Measurements from ENCODE around the gene HUS1B. TPM values are rescaled to one million over a fixed set of nuclear protein-coding genes. Genes with fewer than 3 reads are reported as not detected.

Gene HUS1B
- total and polyA plus RNA-seq, 4 donors = 0.31 to 3.0 (median 0.78) TPM

DNA sequence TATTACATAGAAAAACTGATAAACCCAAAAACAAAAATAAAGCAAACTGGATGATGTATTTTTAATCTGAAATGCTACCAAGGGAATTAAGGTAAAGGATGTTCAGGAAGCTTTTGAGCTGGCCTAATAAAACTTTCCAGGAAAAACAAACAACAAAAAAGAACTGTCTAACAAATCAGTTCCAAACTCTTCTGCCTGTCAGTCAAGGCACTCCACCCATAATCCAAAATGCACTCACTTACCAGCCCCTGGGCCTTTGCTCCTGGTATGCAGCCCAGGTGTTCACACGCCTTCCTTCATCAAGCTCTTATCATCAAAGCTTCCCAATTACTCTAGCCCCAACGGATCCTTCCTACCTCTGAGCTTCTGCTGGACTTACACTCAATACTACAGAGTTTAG is 32.3 kb upstream of the HUS1B start:
- Histone ChIP-seq H3K9me3 (ENCODE audit: control insufficient read depth in 4 of 4, insufficient read depth in 3 of 4, low read length in 3 of 4) (no peaks in the 10 kb centered on the region), H3K27ac (ENCODE audit: low read depth in 1 of 2, low read length in 1 of 2) (no peak overlapping the region), H3K9ac (ENCODE audit: insufficient read depth in 1 of 2, low read length in 2 of 2) (no peak overlapping the region), H3K4me3 (no peak overlapping the region), H3K27me3 (ENCODE audit: control insufficient read depth in 3 of 3, insufficient read depth in 3 of 3, low read length in 2 of 3) (no peaks in the 10 kb centered on the region), H3K4me1 (ENCODE audit: control insufficient read depth in 5 of 5, insufficient read depth in 5 of 5, low read length in 5 of 5) (peaks cover 2 to 43% (median 6%) of the 10 kb centered on the region in 5 donors), H3K36me3 (ENCODE audit: control insufficient read depth in 4 of 4, insufficient read depth in 4 of 4, low read length in 4 of 4) (peaks cover 0 to 4% (median 2%) of the 10 kb centered on the region in 4 donors)
- DNase-seq (no peak), ATAC-seq (ENCODE audit: insufficient read depth, low FRiP score) (no peak)
- WGBS, 2 donors = 44 to 55% methylated on average over 2 of the region's 2 CpGs
- TF ChIP-seq, protein P1, sequence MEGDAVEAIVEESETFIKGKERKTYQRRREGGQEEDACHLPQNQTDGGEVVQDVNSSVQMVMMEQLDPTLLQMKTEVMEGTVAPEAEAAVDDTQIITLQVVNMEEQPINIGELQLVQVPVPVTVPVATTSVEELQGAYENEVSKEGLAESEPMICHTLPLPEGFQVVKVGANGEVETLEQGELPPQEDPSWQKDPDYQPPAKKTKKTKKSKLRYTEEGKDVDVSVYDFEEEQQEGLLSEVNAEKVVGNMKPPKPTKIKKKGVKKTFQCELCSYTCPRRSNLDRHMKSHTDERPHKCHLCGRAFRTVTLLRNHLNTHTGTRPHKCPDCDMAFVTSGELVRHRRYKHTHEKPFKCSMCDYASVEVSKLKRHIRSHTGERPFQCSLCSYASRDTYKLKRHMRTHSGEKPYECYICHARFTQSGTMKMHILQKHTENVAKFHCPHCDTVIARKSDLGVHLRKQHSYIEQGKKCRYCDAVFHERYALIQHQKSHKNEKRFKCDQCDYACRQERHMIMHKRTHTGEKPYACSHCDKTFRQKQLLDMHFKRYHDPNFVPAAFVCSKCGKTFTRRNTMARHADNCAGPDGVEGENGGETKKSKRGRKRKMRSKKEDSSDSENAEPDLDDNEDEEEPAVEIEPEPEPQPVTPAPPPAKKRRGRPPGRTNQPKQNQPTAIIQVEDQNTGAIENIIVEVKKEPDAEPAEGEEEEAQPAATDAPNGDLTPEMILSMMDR (IDR thresholded peaks at IDR 0.05; ENCODE audit: control extremely low read depth, extremely low read depth) = no peak

DNA sequence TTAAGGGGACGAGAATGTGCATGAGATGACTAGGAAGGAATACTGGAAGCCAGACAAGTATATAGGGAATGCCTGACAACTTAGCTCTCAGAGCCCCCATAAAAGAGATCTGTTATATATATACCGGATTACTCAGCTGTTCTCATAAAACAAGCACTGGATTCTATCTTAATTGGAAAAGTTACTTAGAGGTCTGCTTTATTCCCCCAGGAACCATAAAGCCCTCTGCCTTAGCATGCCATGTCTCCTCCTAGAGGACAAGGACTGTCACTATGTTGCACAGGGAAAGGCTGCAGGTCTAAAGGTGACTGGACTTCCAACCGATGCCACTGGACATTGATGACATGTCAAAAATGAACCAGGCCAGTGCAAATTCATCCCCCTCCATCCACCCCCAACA is 29.6 kb upstream of the HUS1B start:
- peaks cover 0 to 4% (median 3%) of the 10 kb centered on the region in 4 donors for H3K36me3 ChIP-seq (ENCODE audit: control insufficient read depth in 4 of 4, insufficient read depth in 4 of 4, low read length in 4 of 4)
- no peaks in the 10 kb centered on the region for H3K9me3 ChIP-seq (ENCODE audit: control insufficient read depth in 4 of 4, insufficient read depth in 3 of 4, low read length in 3 of 4)
- no peak overlapping the region for H3K9ac ChIP-seq (ENCODE audit: insufficient read depth in 1 of 2, low read length in 2 of 2)
- peaks cover 5 to 52% (median 7%) of the 10 kb centered on the region in 5 donors for H3K4me1 ChIP-seq (ENCODE audit: control insufficient read depth in 5 of 5, insufficient read depth in 5 of 5, low read length in 5 of 5)
- TF ChIP-seq, protein P1 (IDR thresholded peaks at IDR 0.05; ENCODE audit: control extremely low read depth, extremely low read depth) = no peak
- ATAC-seq (ENCODE audit: insufficient read depth, low FRiP score) (no peak), DNase-seq (no peak)
- 93% methylated on average over 3 of the region's 3 CpGs for WGBS, 2 donors
- H3K4me3 ChIP-seq = no peak overlapping the region
- H3K27me3 ChIP-seq (ENCODE audit: control insufficient read depth in 3 of 3, insufficient read depth in 3 of 3, low read length in 2 of 3) = no peaks in the 10 kb centered on the region
- H3K27ac ChIP-seq (ENCODE audit: low read depth in 1 of 2, low read length in 1 of 2) = no peak overlapping the region

DNA sequence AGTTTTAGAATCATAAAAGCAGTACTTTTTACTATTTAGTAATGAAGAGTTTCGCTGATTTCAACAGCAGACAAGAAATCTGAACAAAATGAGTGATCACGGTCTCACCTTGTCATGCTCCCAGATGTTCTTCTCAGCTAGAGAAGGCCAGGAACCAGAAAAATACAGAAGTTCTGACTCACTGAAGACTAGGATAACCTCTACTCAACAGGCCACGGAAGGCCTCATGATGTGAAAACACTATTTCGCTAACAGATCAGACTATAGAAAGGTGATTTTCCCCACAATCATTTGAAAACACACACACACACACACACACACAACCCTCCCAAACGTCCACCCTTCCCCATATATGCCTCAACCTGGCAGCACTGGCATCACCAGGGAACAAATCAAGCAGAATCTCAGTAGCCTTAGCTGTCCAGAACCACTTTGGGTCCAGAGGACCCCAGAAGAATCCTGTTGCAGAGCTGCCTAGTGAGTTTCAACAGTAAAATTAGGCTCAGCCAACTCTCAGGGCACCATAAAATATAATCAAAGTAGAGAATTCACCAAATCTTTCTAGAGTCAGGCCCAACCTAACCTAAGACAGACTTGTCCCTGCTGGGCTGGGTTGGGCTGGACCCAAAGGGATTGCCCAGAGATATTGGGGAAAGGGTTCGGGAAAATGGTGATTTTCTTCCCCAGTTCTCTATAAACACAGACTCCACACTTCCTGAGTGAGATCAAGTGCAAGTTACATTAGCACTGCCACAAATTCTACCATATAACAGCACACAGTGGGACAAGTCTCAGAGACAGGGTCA is 28.1 kb upstream of the HUS1B start:
- Histone ChIP-seq H3K4me1 (ENCODE audit: control insufficient read depth in 5 of 5, insufficient read depth in 5 of 5, low read length in 5 of 5) (peaks cover 0 to 64% (median 8%) of the 10 kb centered on the region in 5 donors), H3K27me3 (ENCODE audit: control insufficient read depth in 3 of 3, insufficient read depth in 3 of 3, low read length in 2 of 3) (no peaks in the 10 kb centered on the region), H3K36me3 (ENCODE audit: control insufficient read depth in 4 of 4, insufficient read depth in 4 of 4, low read length in 4 of 4) (peaks cover 0 to 4% (median 3%) of the 10 kb centered on the region in 4 donors), H3K9me3 (ENCODE audit: control insufficient read depth in 4 of 4, insufficient read depth in 3 of 4, low read length in 3 of 4) (no peaks in the 10 kb centered on the region), H3K27ac (ENCODE audit: low read depth in 1 of 2, low read length in 1 of 2) (no peak overlapping the region), H3K9ac (ENCODE audit: insufficient read depth in 1 of 2, low read length in 2 of 2) (no peak overlapping the region), H3K4me3 (no peak overlapping the region)
- 81 to 91% methylated on average over 6 of the region's 6 CpGs for WGBS, 2 donors
- TF ChIP-seq, protein P1 (IDR thresholded peaks at IDR 0.05; ENCODE audit: control extremely low read depth, extremely low read depth) = no peak
- no peak for ATAC-seq (ENCODE audit: insufficient read depth, low FRiP score)
- no peak for DNase-seq

Data from lung (tissue), 12 donors.